GM12891 (cell line): ENCODE data around the gene C11orf24.

Source experiments
- POLR2A ChIP-seq: IDR thresholded peaks from 2 replicates; pipeline ENCODE4 v1.6.1; 2011; ENCODE audit warnings: low read depth, low read length, control low read depth
- POLR2AphosphoS5 ChIP-seq: IDR thresholded peaks from 2 replicates; pipeline ENCODE4 v1.6.1; 2011; ENCODE audit warnings: low read depth, low read length, control low read depth
- POU2F2 ChIP-seq: IDR thresholded peaks from 2 replicates; pipeline ENCODE4 v1.6.1; 2011; ENCODE audit warnings: low read depth, mild to moderate bottlenecking, control low read depth, low read length, moderate library complexity
- TAF1 ChIP-seq: IDR thresholded peaks from 2 replicates; pipeline ENCODE4 v1.6.1; 2011; ENCODE audit warnings: low read depth, low read length, control low read depth

DNA sequence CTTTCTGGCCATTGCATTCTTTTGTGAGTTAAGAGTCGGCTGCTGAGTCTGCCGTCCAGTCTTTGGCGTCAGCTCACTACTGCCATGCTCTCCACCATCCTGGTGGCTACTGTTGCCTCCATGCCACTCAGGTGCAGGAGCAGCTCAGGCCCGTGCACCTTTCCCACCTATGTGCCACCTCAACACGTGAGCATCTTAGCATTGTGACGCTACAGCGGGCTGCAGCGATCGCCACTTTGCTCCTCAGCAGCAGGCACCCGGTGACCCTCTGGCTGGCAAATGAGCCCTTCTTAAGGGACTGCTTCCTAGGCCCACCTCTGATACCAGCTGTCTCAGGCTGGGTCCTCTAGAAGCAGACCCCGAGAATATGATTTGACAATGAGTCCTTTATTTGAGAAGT lies 47.2 kb downstream of the C11orf24 start:
- no peak for TF ChIP-seq POLR2AphosphoS5
- TF ChIP-seq POLR2A = no peak
- no peak for TF ChIP-seq TAF1
- TF ChIP-seq POU2F2 = no peak
